Calu3 (cell line): ENCODE results near the gene DOCK11. TPM values are rescaled to one million over a fixed set of nuclear protein-coding genes. Genes with fewer than 3 reads are reported as not detected.

Experiments
- BruUV-seq: library from RNA; stranded (reverse); fragments of 400-500 nt; replicated peaks from 2 replicates; lab custom pipeline; 2021; lab: Mats Ljungman, UMichigan
- CTCF ChIA-PET: fragments of 300-600 bp; sonication (Branson Sonifier 250); formaldehyde crosslinking; loops from one replicate; lab custom pipeline; 2022; ENCODE audit warnings: antibody characterized with exemption; lab: Charles Lee
- DNase-seq: peaks from one replicate; pipeline ENCODE4 v3.0.0; 2022
- H3K27ac Mint-ChIP-seq: one replicate; pipeline ENCODE4 v1.8.0; 2022; ENCODE audit warnings: mixed read lengths; ENCODE audit not compliant: unreplicated experiment
- H3K27me3 Mint-ChIP-seq: one replicate; pipeline ENCODE4 v1.8.0; 2022; ENCODE audit warnings: mixed read lengths; ENCODE audit not compliant: unreplicated experiment
- H3K36me3 Mint-ChIP-seq: one replicate; pipeline ENCODE4 v1.8.0; 2022; ENCODE audit warnings: mild to moderate bottlenecking, moderate library complexity, mixed read lengths; ENCODE audit not compliant: insufficient read depth, unreplicated experiment
- H3K4me1 Mint-ChIP-seq: one replicate; pipeline ENCODE4 v1.8.0; 2022; ENCODE audit warnings: mild to moderate bottlenecking, low read depth, mixed read lengths; ENCODE audit not compliant: unreplicated experiment
- H3K4me3 Mint-ChIP-seq: one replicate; pipeline ENCODE4 v1.8.0; 2022; ENCODE audit warnings: mild to moderate bottlenecking, low read depth, moderate library complexity, mixed read lengths; ENCODE audit not compliant: unreplicated experiment
- H3K9me3 Mint-ChIP-seq: one replicate; pipeline ENCODE4 v1.8.0; 2022; ENCODE audit warnings: low read depth, mixed read lengths; ENCODE audit not compliant: unreplicated experiment
- CTCF ChIP-seq: fragments of 200-600 bp; IDR thresholded peaks from one replicate; pipeline ENCODE4 v1.8.0; 2022; ENCODE audit warnings: antibody characterized with exemption; ENCODE audit not compliant: unreplicated experiment
- intact Hi-C: fragments of 100-400 bp; cut with micrococcal nuclease; formaldehyde crosslinking; loops from one replicate; pipeline ENCODE4 v1.10.0; 2022; ENCODE audit not compliant: unreplicated experiment
- total RNA-seq: library from RNA; stranded (reverse); gene quantifications from 2 replicates; pipeline ENCODE4 v1.2.3, GENCODE V29; 2022

Gene DOCK11
- total RNA-seq, 1 experiment from 2014 or later: 1.9 TPM

GRCh38 chrX:118503260-118504041 is 7.8 kb downstream of the DOCK11 start:
- CTCF ChIA-PET: no interaction called here
- BruUV-seq: no TSS peak
- Mint-ChIP-seq H3K9me3 (no peaks in the 10 kb centered on the region), H3K27me3 (peaks cover 1% of the 10 kb centered on the region), H3K4me3 (no peak overlapping the region), H3K36me3 (no peaks in the 10 kb centered on the region), H3K27ac (no peak overlapping the region), H3K4me1 (no peaks in the 10 kb centered on the region)
- no peak for DNase-seq
- TF ChIP-seq CTCF: no peak
- intact Hi-C loops: no loop called here

GRCh38 chrX:118504581-118504980 is 9.0 kb downstream of the DOCK11 start:
- intact Hi-C loops: no loop called here
- TF ChIP-seq CTCF: no peak
- H3K4me3 Mint-ChIP-seq: no peak overlapping the region
- H3K36me3 Mint-ChIP-seq: no peaks in the 10 kb centered on the region
- DNase-seq: no peak
- no peak overlapping the region for H3K27ac Mint-ChIP-seq
- CTCF ChIA-PET: no interaction called here
- BruUV-seq: no TSS peak
- H3K9me3 Mint-ChIP-seq: no peaks in the 10 kb centered on the region
- no peaks in the 10 kb centered on the region for H3K27me3 Mint-ChIP-seq
- no peaks in the 10 kb centered on the region for H3K4me1 Mint-ChIP-seq

DNA sequence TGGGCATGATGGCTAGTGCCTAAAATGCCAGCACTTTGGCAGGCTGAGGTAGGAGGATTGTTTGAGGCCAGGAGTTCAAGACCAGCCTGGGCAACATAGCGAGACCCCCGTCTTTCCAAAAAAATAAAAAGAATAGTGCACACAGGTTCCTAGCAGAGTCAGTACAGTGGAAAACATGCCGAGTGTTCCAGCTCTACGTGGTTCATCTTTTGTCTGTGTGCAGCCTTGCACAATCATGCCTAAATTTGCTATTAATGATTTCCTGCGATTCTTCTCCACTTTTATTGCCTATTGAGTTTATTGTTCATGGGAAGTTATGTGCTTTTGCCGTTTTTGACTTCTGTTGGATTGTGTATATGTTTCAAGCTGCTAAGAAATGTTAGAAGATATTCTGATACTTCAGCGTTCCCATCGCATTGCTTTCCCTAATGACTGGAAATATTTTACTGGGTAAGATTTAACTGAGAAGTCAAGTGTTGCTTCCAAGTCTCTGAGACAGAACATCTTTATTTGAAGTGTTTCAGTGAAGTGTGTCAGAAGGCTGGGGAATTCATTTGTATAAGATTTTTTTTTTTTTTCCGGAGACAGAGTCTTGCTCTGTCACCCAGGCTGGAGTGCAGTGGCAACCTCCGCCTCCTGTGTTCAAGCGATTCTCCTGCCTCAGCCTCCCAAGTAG is 11.3 kb downstream of the DOCK11 start:
- intact Hi-C loops: no loop called here
- Mint-ChIP-seq H3K27me3 (no peaks in the 10 kb centered on the region), H3K4me1 (no peaks in the 10 kb centered on the region), H3K36me3 (no peaks in the 10 kb centered on the region), H3K27ac (no peak overlapping the region), H3K4me3 (no peak overlapping the region), H3K9me3 (peaks cover 2% of the 10 kb centered on the region)
- no peak for TF ChIP-seq CTCF
- DNase-seq: no peak
- no TSS peak for BruUV-seq
- CTCF ChIA-PET: interaction anchor here (0.7 kb wide), 1 partner anchor 986 kb away, joined by 5 read pairs; no protein-coding TSS in a partner anchor

- no peak overlapping the region for H3K27ac Mint-ChIP-seq
- CTCF ChIA-PET: no interaction called here
- peaks cover 2% of the 10 kb centered on the region for H3K9me3 Mint-ChIP-seq
- intact Hi-C loops: no loop called here
- no TSS peak for BruUV-seq
- H3K27me3 Mint-ChIP-seq: peaks cover 6% of the 10 kb centered on the region
- no peaks in the 10 kb centered on the region for H3K36me3 Mint-ChIP-seq
- H3K4me1 Mint-ChIP-seq: no peaks in the 10 kb centered on the region
- no peak for TF ChIP-seq CTCF
- H3K4me3 Mint-ChIP-seq: no peak overlapping the region
- DNase-seq: no peak
Observed at GRCh38 chrX:118507766-118508165, 12.2 kb downstream of the DOCK11 start.
